ENCODE results near the gene GP1BB. TPM values are rescaled to one million over a fixed set of nuclear protein-coding genes. Genes with fewer than 3 reads are reported as not detected.

The GP1BB gene
- total and polyA plus RNA-seq, 5 donors, result 9.0 to 29.5 TPM; not detected in 3

DNA sequence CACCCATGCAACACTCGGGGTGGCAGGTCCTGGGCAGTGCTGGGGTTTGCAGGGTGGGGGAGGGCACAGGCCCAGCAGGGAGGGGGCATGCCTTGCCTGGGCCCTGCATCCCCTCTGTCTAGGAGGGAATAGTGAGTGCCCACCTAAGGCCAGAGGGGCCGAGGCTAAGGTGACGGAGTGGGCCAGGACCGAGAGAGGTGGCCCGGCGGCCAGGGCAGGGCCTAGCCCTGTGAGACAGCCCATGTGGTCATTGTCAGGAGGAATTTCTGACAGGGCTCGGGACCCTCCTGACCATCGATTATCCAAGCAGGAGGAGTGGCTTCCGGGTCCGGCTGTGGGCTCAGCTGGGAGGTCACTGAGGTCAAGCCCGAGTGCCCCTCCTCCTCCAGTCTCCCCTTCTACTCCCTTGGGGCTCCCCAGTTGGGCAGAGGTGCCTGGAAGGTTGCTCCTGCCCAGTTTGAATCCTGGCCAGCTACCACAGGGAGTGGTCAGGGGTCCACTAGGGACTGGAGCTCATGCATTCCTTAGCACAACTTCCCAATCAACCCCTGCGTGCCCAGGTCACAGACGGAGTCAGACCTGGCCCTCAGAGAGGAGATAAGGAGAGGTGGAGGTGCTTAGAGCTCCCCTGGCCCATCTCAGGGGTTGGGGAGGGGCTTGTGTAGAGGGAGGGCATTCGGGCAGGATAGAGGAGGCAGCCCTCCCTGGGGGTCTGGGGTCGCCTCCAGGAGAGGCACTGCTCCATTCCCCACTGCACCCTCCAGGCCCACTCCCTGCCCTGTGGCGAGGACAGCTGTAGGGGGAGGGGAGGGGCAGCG, 14.7 kb downstream of the GP1BB start:
- intact Hi-C loops (cut with DNase I), result no loop called here
- DNase-seq (no peak), ATAC-seq (no peak)
- Histone ChIP-seq H3K27ac (ENCODE audit: low read length) (no peak overlapping the region), H3K27me3 (ENCODE audit: control insufficient read depth, insufficient read depth) (no peaks in the 10 kb centered on the region), H3K4me3 (ENCODE audit: low read length) (no peak overlapping the region), H3K9me3 (ENCODE audit: control insufficient read depth, low read length) (no peaks in the 10 kb centered on the region), H3K4me1 (ENCODE audit: control insufficient read depth, insufficient read depth, low read length) (no peaks in the 10 kb centered on the region)
- 75% methylated on average over 17 of the region's 17 CpGs for WGBS

DNA sequence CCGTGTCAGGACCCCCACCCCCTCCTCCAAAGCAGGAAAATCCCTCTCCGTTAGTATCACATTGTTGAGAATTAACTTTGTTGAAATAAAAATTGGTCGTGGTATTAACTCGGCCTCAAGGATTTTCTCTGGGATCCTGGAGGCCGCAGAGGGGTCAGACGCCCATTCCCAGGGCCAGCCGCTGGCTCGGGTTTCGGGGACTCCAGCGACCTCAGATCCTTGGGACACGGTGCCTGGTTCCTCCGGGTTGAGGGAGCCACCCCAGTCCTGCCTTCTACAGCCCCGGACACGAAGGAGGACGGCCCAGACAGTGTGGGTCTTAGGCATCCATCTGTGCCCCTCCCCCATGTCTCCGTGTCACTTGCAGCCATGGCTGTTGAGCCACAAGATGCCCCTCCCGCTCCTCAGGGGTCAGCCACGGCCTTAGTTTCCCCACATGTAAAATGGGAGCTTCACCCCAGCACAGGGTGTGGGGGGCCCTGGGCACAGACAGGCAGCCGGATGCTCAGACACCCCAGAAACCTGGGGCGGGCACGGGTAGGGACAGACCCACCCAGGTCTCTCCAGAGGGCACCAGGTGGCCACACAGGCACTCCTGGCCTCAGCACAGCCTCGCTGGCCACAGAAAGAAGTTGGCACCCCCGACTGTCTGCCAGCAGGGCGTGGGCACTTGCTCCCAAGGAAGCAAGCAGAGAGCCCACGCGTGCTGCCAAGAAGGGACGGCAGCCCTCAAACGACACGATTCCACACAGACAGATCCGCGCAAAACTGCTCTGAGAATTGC, 15.5 kb downstream of the GP1BB start:
- H3K4me1 ChIP-seq (ENCODE audit: control insufficient read depth, insufficient read depth, low read length), result no peaks in the 10 kb centered on the region
- ATAC-seq (no peak), DNase-seq (no peak)
- no peaks in the 10 kb centered on the region for H3K9me3 ChIP-seq (ENCODE audit: control insufficient read depth, low read length)
- H3K27me3 ChIP-seq (ENCODE audit: control insufficient read depth, insufficient read depth), result no peaks in the 10 kb centered on the region
- WGBS, result 67% methylated on average over 31 of the region's 31 CpGs
- no peak overlapping the region for H3K27ac ChIP-seq (ENCODE audit: low read length)
- H3K4me3 ChIP-seq (ENCODE audit: low read length), result no peak overlapping the region
- intact Hi-C loops (cut with DNase I), result no loop called here

DNA sequence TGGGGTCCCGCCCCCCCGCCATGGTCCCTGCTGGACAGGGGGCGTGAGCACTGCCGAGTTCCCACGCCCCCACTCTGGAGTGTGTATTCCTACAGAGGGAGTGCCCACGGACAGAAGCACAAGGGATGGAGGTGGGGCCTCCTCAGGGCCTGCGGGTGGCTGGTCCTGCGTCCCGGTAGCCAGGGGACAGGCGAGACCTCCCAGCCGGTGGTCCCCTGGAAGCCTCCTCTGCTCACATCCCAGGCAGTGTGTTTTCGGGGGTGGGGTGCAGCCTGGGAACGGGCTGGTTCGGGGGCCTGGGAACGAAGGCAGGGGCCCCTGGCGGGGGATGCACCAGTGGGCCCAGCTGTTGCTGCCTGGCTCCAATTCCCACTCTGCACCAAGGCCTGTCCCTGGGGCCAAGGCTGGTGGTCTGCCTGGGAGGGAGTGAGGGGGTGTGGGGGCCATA, 16.1 kb downstream of the GP1BB start:
- 64% methylated on average over 16 of the region's 16 CpGs for WGBS
- Histone ChIP-seq H3K27me3 (ENCODE audit: control insufficient read depth, insufficient read depth) (no peaks in the 10 kb centered on the region), H3K4me1 (ENCODE audit: control insufficient read depth, insufficient read depth, low read length) (no peaks in the 10 kb centered on the region), H3K27ac (ENCODE audit: low read length) (no peak overlapping the region), H3K4me3 (ENCODE audit: low read length) (no peak overlapping the region), H3K9me3 (ENCODE audit: control insufficient read depth, low read length) (no peaks in the 10 kb centered on the region)
- intact Hi-C loops (cut with DNase I), result no loop called here
- no peak for ATAC-seq
- no peak for DNase-seq

DNA sequence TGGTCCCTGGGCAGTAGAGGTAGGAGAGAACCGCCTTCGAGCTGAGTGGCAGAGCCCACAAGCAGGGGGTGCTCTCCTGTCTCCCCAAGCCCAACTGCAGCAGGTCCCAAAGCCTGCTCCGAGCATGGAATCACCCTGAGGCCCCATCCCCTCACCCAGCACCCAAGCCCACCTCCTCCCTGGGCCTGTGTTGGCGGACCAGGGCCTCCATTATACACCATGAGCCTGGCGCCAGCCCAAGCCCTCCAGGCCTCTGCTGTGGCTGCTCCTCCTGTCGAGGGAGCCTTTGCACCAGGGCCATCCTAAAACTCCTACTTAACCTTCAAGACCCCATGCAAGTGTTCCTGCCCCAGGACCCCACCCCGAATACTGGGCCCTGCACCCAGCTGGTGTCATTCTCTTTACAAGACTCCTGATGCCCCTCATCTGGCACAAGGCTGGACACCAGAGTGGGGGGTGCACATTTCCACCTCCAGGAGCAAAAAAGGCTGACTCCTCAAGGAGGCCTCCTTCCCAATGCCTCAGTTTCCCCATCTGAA, 16.6 kb downstream of the GP1BB start:
- 95% methylated on average over 7 of the region's 7 CpGs for WGBS
- Histone ChIP-seq H3K27me3 (ENCODE audit: control insufficient read depth, insufficient read depth) (no peaks in the 10 kb centered on the region), H3K9me3 (ENCODE audit: control insufficient read depth, low read length) (no peaks in the 10 kb centered on the region), H3K4me3 (ENCODE audit: low read length) (no peak overlapping the region), H3K27ac (ENCODE audit: low read length) (no peak overlapping the region), H3K4me1 (ENCODE audit: control insufficient read depth, insufficient read depth, low read length) (no peaks in the 10 kb centered on the region)
- DNase-seq, result no peak
- intact Hi-C loops (cut with DNase I), result no loop called here
- no peak for ATAC-seq

DNA sequence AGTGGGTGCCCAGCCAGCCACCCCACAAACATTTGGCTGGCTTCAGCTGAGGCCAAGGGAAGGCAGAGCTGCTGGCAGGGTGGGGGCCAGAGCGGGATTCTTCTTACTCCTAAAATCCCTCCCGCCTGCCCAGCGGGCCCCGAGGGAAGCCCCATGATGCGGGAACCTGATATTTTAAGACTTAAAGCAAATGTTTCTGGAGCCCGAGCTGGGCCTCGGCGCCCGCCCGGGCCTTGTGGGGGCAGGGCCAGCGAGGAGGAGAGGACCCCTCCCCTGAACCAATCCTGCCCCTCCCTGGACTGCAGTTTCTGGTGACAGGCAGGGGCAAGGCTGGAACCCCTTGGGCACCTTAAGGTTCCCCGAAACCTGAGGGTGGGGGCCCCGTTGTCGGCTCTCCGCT, 17.2 kb downstream of the GP1BB start:
- Histone ChIP-seq H3K27ac (ENCODE audit: low read length) (no peak overlapping the region), H3K9me3 (ENCODE audit: control insufficient read depth, low read length) (no peaks in the 10 kb centered on the region), H3K27me3 (ENCODE audit: control insufficient read depth, insufficient read depth) (no peaks in the 10 kb centered on the region), H3K4me3 (ENCODE audit: low read length) (no peak overlapping the region), H3K4me1 (ENCODE audit: control insufficient read depth, insufficient read depth, low read length) (no peaks in the 10 kb centered on the region)
- no peak for ATAC-seq
- intact Hi-C loops (cut with DNase I), result no loop called here
- WGBS, result 86% methylated on average over 15 of the region's 15 CpGs
- no peak for DNase-seq

DNA sequence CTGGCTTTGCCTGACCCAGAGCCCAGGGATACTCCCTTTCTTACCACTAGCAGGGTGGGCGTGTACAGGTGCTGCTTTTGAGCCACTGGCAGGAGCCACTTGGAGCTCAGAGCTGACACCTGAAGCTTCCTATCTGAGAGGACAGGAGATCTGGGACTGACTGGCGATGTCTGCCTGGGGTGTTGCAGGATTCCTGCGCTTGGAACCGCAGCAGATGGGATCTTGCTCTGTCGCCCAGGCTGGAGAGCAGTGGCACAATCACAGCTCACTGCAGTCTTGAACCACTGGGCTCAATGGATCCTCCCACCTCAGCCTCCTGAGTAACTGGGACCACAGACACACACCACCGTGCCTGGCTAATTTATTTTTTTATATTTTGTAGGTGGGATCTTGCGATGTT, 17.7 kb downstream of the GP1BB start:
- no peaks in the 10 kb centered on the region for H3K27me3 ChIP-seq (ENCODE audit: control insufficient read depth, insufficient read depth)
- no peaks in the 10 kb centered on the region for H3K9me3 ChIP-seq (ENCODE audit: control insufficient read depth, low read length)
- no peak overlapping the region for H3K27ac ChIP-seq (ENCODE audit: low read length)
- H3K4me1 ChIP-seq (ENCODE audit: control insufficient read depth, insufficient read depth, low read length), result no peaks in the 10 kb centered on the region
- ATAC-seq (no peak), DNase-seq (no peak)
- no peak overlapping the region for H3K4me3 ChIP-seq (ENCODE audit: low read length)
- intact Hi-C loops (cut with DNase I), result no loop called here
- WGBS, result 95% methylated on average over 7 of the region's 7 CpGs

DNA sequence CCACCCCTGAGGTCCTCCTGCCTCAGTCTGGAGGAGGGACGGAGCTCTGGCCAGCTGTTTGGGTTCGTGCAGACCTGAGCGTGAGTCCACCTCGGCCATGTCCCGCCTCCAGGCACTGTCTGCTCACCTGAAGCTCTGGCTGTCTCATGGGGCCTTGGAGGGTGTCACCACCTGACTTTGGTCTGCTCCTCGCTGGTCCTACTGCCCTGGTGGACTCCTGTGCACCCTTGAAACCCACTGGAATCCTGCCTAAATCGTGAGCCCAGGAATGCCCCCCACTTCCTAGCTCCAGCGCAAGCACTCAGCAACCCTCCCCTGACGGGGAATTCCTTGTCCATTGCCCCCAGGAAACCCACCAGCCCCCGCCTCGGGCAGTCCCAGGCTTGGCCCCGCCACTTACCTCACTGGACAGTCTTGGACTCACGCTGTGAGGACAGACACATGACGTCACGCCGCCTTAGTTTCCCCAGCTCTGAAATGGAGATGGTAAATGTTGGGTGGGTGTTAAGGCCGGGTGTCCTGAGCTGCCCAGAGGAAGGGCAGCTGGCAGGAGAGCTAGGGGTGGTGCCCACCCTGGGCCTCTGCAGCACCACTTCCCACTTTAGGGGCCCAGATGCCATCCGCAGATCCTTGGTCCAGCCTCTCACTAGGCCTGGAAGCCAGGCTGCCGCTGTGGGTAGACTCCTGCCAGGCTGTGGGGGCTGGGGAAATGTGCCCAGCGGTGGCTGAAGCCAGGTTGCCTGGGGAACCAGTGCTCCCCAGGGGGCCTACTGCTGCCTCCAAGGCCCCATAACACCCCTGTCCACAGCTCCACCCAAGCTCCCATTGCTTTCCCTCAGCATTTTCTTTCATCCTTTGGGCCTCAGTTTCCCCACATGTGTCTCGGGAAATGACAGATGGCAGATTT, 19.1 kb downstream of the GP1BB start:
- intact Hi-C loops (cut with DNase I), result no loop called here
- no peaks in the 10 kb centered on the region for H3K4me1 ChIP-seq (ENCODE audit: control insufficient read depth, insufficient read depth, low read length)
- 90% methylated on average over 21 of the region's 21 CpGs for WGBS
- H3K27ac ChIP-seq (ENCODE audit: low read length), result no peak overlapping the region
- ATAC-seq (no peak), DNase-seq (no peak)
- H3K4me3 ChIP-seq (ENCODE audit: low read length), result no peak overlapping the region
- no peaks in the 10 kb centered on the region for H3K27me3 ChIP-seq (ENCODE audit: control insufficient read depth, insufficient read depth)
- H3K9me3 ChIP-seq (ENCODE audit: control insufficient read depth, low read length), result no peaks in the 10 kb centered on the region

DNA sequence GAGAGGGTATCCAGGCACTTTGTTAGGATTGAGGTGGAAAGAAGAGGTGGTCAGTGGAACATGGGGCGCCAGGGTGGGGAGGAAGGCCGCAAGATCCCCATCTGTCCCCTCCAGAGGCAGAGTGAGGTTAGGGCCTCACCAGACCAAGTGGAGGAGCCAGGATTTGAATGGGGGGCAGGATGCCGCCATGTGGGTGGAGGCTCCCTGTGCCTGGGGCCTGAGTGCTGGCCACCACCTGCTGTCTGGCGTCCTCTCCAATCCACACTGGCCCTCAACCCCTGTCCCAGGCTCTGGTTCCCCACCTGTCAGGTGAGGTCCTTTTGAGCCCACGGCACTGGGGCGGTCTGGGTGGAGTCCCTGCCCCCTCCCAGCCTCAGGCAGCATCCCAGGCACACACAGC, 19.7 kb downstream of the GP1BB start:
- no peaks in the 10 kb centered on the region for H3K4me1 ChIP-seq (ENCODE audit: control insufficient read depth, insufficient read depth, low read length)
- no peaks in the 10 kb centered on the region for H3K27me3 ChIP-seq (ENCODE audit: control insufficient read depth, insufficient read depth)
- H3K27ac ChIP-seq (ENCODE audit: low read length), result no peak overlapping the region
- no peak for DNase-seq
- intact Hi-C loops (cut with DNase I), result no loop called here
- 95% methylated on average over 6 of the region's 6 CpGs for WGBS
- H3K9me3 ChIP-seq (ENCODE audit: control insufficient read depth, low read length), result no peaks in the 10 kb centered on the region
- H3K4me3 ChIP-seq (ENCODE audit: low read length), result no peak overlapping the region
- ATAC-seq, result no peak

DNA sequence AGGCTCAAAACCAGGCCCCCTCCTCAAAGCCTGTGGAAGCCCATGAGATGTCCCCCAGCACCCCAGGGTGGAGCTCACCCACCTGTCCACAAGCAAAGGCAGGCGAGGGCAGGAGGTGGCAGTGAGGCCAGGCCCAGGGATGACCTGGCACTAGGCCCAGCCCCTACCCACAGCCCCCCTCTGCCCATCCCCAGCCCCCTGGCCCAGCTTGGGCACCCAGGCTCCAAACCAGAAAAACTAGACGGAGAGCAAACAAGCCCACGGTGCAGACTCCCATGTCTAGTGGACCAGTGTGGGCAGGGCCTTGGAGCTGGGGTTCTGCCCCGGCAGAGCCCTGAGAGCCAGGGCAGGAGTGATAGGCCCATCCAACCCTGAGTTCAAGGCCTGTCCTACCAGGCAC, 20.3 kb downstream of the GP1BB start:
- H3K4me3 ChIP-seq (ENCODE audit: low read length), result no peak overlapping the region
- ATAC-seq (no peak), DNase-seq (no peak)
- no peaks in the 10 kb centered on the region for H3K27me3 ChIP-seq (ENCODE audit: control insufficient read depth, insufficient read depth)
- no peak overlapping the region for H3K27ac ChIP-seq (ENCODE audit: low read length)
- no peaks in the 10 kb centered on the region for H3K4me1 ChIP-seq (ENCODE audit: control insufficient read depth, insufficient read depth, low read length)
- H3K9me3 ChIP-seq (ENCODE audit: control insufficient read depth, low read length), result no peaks in the 10 kb centered on the region
- intact Hi-C loops (cut with DNase I), result no loop called here
- WGBS, result 91% methylated on average over 4 of the region's 4 CpGs

DNA sequence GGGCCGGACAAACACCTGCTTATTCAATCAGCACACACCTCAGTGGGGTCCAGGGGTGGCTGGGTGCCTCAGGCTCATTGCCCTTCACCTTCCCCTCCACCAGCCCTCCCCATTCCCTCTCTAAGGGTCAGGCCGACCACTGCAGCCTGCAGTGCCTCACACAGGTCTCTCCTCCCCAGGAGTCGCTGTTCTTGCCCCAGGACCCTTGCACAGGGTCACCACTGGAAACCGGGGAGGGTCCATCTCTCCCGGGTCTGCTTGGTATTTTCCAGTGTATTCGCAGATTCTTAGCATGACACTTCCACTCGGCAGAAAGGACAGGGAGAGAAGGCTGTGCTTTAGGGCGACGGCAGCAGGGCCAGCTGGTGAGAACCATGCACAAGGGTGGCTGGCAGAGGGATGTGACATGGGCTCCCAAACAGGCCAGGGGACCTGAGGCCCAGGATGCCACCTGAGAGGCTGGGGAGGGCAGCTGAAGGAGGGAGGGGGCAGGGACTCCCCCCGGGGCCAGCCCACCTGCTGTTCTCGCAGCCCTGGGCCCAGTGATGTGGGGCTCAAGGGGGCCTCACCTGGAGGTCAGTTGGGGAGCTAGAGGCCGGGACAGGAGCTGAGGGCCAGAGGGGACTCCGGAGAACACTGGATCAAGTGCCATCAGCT, 21.1 kb downstream of the GP1BB start:
- H3K27ac ChIP-seq (ENCODE audit: low read length), result no peak overlapping the region
- H3K4me3 ChIP-seq (ENCODE audit: low read length), result no peak overlapping the region
- no peak for DNase-seq
- 84% methylated on average over 13 of the region's 13 CpGs for WGBS
- intact Hi-C loops (cut with DNase I), result no loop called here
- H3K4me1 ChIP-seq (ENCODE audit: control insufficient read depth, insufficient read depth, low read length), result no peaks in the 10 kb centered on the region
- H3K9me3 ChIP-seq (ENCODE audit: control insufficient read depth, low read length), result no peaks in the 10 kb centered on the region
- H3K27me3 ChIP-seq (ENCODE audit: control insufficient read depth, insufficient read depth), result no peaks in the 10 kb centered on the region
- ATAC-seq, result peak in 1 of 2 donors; percentile 24
